PFSK-1 (cell line): ENCODE measurements around the gene ZNF280A.

Source experiments
- POLR2AphosphoS5 ChIP-seq: IDR thresholded peaks from 2 replicates; pipeline ENCODE4 v1.6.1; 2012; ENCODE audit warnings: low read depth, mild to moderate bottlenecking, control low read depth, low read length, moderate library complexity
- SIN3A ChIP-seq: IDR thresholded peaks from 2 replicates; pipeline ENCODE4 v1.6.1; 2012; ENCODE audit warnings: mild to moderate bottlenecking, low read length, moderate library complexity, borderline replicate concordance; ENCODE audit not compliant: insufficient read depth
- TAF1 ChIP-seq: IDR thresholded peaks from 2 replicates; pipeline ENCODE4 v1.6.1; 2012; ENCODE audit warnings: low read length, control low read depth, borderline replicate concordance; ENCODE audit not compliant: insufficient read depth

- no peak for TF ChIP-seq POLR2AphosphoS5
- TF ChIP-seq SIN3A, result no peak
- no peak for TF ChIP-seq TAF1
Measured at GRCh38 chr22:22465782-22466181, 54.3 kb downstream of the ZNF280A start.
